Fibroblast of peridontal ligament (primary cell): ENCODE measurements around the gene PTPN9.
"Not testable (repeated sequence)": the region's sequence is repeated elsewhere in the genome, so short reads cannot be mapped to it uniquely, and the experiment has no call there.

Experiments
- DNase-seq: peaks from one replicate; pipeline ENCODE4 v3.0.0-alpha.2; 2010; ENCODE audit errors: extremely low read depth

The PTPN9 gene

DNA sequence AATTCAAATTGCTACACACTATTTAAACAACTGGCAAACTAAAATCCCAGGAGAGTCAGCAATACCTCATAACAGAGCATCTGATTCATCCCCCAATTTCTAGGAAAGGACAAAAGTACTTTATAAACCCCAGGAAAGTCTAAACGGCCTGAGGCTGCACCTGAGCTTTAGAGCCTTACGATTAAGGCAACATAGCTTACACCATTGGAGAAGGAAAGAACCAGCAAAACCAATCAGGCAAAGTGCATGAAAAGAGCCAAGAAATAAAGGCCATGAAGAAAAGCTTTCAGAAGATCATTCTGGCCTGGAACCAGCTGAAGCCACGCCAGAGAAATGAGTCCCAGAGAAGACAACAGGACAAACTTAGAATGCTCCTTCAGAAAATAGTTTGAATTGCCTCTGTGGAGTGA, 48.1 kb downstream of the PTPN9 start:
- peak; percentile 66 for DNase-seq

DNA sequence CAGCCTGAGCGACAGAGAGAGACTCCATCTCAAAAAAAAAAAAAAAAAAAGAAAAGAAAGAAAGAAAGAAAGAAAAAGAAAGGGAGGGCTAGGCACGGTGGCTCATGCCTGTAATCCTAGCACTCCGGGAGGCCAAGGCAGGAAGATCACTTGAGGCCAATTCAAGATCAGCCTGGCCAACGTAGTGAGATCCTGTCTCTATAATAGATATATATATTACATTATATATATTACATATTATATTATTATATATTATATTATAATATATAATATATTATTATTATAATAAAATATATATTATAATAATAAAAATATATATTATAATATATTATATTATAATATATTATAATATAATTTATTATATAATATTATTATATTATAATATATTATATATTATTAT, 48.9 kb downstream of the PTPN9 start:
- DNase-seq: no peak

GRCh38 chr15:75525756-75526155, 53.4 kb downstream of the PTPN9 start:
- DNase-seq: peak; percentile 40

- peak; percentile 17 for DNase-seq
Measured at GRCh38 chr15:75523011-75523410, 56.1 kb downstream of the PTPN9 start.

DNA sequence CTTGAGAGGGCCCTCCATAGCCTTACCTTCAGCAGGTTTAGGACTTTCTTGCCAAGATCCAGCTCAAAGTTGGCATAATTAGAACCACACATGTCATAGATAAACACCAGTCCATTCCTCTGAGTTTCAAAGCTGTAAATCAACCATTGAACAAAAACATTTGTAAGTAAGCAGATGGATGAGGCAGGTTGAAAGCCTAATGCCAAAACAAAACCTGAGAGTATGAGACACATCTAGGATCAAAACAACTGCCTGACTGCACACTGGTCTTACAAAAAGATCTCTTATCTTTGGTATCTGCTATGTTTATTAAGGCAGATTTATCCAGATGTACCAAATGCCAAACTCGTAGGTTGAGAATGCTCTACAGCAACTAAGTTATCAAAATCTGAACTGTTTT, 61.9 kb downstream of the PTPN9 start:
- DNase-seq: no peak

GRCh38 chr15:75508840-75509532, 70.1 kb downstream of the PTPN9 start:
- DNase-seq: peak; percentile 73

DNA sequence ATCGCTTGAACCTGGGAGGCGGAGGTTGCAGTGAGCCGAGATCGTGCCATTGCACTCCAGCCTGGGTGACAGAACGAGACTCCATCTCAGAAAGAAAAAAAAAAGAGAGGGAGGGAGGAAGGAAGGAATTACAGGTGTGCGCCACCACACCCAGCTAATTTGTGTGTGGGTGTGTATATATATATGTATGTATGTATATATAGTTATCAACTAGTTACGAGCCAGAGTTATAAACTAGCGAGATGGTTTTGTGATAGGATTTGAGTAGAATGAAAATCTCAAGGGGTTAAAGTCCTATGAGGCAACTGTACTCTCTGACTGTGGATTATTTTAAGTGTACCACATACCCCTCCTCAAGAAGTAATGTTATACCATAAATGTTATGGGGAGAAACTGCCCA, 76.8 kb downstream of the PTPN9 start:
- DNase-seq: no peak

- no peak for DNase-seq
Measured at GRCh38 chr15:75493732-75494131, 85.4 kb downstream of the PTPN9 start.

- no peak for DNase-seq
Measured at GRCh38 chr15:75483961-75484360, 95.2 kb downstream of the PTPN9 start.

DNA sequence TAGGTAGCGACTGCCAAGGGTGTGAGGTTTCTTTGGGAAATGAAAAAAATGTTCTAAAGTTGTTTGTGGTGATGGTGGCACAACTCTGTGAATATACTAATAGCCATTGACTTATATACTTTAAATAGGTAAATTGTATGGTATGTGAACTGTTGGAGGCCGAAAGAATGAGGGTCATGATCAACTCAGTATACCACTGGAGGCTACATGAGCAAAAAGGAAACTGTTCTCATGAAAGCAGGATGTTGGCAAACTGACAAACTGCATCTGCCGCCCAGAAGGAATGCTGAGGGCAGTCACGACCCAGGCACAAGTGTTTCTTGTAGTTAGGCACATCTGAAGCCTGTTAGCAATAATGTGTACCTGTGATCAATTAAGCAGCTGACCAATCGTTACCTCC, 95.6 kb downstream of the PTPN9 start:
- DNase-seq: not testable (repeated sequence)

DNA sequence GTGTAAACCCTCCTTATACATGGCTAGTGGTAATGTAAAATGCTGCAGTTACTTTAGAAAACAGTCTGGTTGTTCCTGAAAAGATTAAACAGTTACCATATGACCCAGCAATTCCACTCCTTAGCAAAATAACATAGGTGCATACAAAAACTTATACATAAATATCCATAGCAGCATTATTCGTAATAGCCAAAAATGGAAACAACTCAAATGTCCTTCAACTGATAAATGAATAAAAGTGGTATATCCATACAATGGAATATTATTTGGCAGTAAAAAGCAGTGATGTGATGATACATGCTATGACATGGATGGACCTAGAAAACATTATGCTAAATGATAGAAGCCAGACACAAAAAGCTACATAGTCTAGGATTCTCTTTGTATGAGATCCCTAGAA, 96.0 kb downstream of the PTPN9 start:
- no peak for DNase-seq

GRCh38 chr15:75480463-75480862, 98.7 kb downstream of the PTPN9 start:
- not testable (repeated sequence) for DNase-seq

DNA sequence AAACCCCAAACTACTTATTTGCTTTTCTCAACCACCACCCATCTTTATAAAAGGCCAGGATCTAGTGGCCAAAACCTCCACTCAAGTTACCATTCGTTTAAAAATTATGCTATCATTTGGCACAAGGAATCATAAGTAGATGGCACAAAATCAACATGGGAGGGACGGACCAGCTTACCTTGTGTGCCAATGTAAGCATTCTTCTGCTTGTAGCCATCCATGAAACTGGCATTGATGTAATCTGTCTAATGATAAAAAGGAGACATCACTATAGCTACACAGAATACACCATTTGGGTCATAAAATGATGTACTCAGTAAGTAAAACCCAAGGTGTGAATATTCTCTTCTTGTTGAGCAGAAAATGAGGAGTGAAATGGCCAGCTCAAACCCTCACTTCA, 99.4 kb downstream of the PTPN9 start:
- no peak for DNase-seq

GRCh38 chr15:75477094-75477493, 102.0 kb downstream of the PTPN9 start:
- DNase-seq: not testable (repeated sequence)

DNA sequence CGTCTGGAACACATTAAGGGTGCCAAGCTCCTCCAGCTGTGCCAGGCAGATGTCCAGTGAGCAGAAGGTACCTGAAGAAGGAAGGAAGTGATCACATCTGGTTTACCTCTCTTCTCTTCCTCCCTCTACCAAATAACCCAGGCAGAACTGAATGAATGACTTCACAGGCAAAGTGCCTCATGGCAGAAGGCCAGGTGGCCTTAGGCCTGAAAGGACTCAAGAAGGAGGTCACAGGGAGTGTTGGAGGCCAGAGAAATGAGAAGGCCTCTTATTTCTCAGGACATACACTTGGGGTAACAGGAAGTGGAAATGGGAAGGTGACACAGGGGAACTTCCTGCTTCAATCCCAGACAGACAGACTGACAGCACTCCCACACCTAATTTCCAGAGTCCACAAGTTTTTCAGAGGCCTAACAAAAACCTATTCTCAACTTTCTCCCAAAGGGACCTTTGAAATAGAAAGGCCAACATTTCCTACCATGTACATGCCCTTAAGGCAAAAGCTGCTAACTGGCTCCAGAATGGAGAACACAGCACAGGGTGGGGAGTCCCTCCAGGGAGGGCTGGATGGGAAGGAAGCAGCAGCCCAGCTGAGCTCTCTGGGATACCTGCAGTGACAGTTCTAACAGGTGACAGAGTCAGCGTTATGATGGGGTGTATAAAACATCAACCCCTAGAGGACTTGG, 110.1 kb downstream of the PTPN9 start:
- no peak for DNase-seq

GRCh38 chr15:75460646-75461045, 118.5 kb downstream of the PTPN9 start:
- no peak for DNase-seq

DNA sequence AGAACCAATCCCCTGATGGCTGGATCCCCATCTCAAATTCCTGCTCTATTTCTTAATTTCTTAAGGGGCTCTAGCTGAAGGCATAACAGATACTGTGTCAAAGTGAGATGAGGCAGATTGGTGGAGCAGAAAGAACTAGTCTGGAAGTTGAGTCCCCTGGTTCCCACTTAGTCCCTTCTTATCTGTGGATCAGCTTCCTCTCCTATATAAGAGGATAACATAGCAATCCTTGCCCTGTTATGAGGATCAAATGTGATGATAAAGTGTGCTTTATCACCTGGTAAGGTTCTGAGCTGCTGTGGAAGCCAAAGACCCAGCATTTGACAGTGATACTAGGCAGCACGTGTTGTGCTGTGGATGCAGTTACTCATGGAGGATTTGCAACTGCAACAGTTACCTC, 119.5 kb downstream of the PTPN9 start:
- no peak for DNase-seq

DNA sequence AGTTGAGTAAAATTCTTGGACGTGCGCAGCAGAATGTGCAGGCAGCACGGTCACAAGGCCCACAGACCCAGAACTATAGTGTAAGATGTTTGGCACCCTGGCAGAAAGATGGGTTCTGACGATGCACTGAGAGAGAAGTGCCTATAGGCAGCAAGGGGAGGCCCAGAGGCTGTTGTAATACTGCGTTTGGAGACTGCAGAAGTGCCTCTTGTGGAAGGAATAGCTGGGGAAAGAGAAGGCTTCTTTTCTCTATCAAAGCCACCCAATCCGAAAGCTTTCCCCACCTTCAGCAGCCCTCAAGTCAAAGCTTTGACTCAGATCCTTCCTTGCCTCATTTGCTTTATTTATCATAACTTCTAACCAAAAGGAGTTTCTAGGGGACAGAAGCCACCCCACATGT, 122.4 kb downstream of the PTPN9 start:
- DNase-seq: peak; percentile 41

GRCh38 chr15:75455982-75456531, 123.1 kb downstream of the PTPN9 start:
- peak; percentile 54 for DNase-seq

DNA sequence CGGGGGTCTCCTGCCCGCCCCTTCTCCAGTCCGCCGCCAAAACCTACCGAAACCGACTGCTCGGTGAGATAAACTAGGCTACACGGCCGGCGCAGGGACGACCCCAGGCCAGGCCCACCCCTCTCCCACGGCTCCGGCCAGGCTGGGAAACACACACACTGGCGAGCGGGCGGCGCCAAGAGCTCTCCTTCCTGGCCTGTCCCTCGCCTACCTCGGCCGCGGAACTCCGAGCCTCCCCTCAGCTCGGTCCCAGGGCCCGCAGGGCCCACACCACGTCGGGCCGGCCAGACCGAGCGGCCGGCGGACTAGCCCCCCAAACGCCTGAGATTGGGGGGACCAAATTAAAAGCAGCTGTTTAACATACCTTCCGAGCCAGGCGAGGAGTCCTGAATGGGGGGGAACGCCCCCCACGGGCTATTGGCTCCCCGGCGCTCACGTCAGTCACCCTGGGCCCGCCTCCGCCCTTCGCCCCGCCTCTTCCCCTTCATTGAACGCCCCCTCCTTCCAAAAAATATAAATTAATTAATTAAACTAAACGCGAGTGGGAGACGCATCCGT, 123.6 kb downstream of the PTPN9 start:
- peak; percentile 65 for DNase-seq

- DNase-seq: no peak
Measured at GRCh38 chr15:75454471-75455378, 124.4 kb downstream of the PTPN9 start.
